SIG-M5 treated with dmso at 0.1 percent for 504 hours (cell line): ENCODE results near the gene CACNA1D.

Experiments
- DNase-seq: peaks from one replicate; lab custom pipeline; 2025; ENCODE audit not compliant: unreplicated experiment; lab: John Stamatoyannopoulos, UW

Gene CACNA1D

GRCh38 chr3:53740956-53741355, 246.5 kb downstream of the CACNA1D start:
- DNase-seq: no peak

DNA sequence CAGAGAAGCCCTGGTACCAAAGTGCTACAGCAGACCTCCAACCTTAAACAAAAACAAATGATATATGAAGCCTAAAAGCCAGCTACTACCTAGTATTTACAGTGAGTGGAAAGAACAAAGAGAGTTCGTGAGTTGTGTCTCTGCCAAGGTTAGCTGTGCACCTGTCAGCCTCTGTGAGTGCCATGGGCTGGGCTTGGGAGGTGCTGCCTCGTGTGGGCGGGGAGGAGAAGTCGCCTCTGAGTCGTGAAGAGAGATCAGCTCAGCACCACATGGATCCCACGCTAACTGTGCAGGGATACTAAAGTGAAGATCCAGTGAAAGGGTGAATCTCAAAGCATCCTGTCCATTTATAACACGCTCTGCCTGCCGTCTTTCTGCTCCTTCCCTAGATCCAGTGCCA, 249.9 kb downstream of the CACNA1D start:
- DNase-seq: no peak

DNA sequence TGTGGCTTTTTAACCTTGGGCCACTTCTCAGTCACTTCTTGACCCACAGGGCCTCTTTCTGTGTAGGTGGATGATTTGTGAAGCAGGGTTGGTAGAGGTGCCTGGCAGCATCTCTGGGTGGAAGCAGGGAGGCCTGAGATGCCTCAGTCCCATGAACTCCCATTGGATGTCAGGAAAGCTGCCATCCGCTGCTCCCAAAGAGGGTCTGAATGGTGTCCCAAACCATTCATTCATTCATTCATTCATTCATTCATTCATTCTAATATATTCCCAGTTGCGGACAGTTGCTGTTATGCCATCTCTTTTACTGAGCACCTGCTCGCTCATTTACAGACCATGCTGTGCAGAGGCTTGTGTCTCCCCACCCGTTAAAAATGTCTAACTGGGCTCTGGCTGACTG, 253.1 kb downstream of the CACNA1D start:
- DNase-seq: no peak

- DNase-seq: peak; percentile 87
Observed at GRCh38 chr3:53748512-53749271, 254.3 kb downstream of the CACNA1D start.

DNA sequence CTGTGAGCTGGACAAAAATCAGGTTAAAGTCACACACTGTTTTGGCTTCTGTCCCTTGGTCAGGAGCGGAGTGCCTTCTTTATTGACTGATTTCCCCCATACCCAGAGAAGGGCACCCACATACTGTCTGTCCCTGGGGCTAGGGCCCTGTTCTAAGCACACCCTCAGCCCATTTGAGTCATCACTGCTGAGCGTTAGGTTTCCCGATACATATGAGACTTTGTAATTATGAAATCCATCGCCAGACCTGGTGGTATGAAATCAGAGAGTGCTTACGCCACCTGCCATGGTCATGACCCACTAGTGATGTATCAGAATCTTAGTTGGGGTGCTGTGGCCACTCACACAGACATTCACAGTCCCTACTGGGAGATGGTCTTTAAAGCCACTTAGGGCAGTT, 255.0 kb downstream of the CACNA1D start:
- peak; percentile 17 for DNase-seq

GRCh38 chr3:53750253-53751210, 256.1 kb downstream of the CACNA1D start:
- no peak for DNase-seq

GRCh38 chr3:53753518-53754183, 259.2 kb downstream of the CACNA1D start:
- DNase-seq: no peak

GRCh38 chr3:53754325-53754724, 259.9 kb downstream of the CACNA1D start:
- no peak for DNase-seq

- DNase-seq: no peak
Observed at GRCh38 chr3:53758846-53759245, 264.4 kb downstream of the CACNA1D start.

DNA sequence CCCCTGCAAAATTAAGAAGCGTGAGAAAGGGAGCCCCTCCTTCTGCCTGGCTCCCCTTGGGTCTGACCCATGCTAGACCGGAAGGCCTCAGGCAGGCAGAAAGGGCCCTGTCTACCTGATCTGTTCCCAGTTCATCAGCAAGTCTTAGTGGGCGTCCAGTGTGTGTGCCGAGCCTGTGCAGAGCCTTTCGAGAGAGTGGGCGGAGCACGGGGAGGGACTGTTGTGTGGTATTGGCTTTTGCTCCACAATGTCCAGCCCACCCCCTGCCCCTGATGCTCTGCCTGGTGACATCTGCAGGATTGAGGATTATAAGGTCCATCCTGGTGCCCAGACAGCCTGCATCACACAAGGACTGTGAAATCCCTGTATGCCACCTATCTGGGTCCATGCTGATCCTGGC, 268.9 kb downstream of the CACNA1D start:
- no peak for DNase-seq

DNA sequence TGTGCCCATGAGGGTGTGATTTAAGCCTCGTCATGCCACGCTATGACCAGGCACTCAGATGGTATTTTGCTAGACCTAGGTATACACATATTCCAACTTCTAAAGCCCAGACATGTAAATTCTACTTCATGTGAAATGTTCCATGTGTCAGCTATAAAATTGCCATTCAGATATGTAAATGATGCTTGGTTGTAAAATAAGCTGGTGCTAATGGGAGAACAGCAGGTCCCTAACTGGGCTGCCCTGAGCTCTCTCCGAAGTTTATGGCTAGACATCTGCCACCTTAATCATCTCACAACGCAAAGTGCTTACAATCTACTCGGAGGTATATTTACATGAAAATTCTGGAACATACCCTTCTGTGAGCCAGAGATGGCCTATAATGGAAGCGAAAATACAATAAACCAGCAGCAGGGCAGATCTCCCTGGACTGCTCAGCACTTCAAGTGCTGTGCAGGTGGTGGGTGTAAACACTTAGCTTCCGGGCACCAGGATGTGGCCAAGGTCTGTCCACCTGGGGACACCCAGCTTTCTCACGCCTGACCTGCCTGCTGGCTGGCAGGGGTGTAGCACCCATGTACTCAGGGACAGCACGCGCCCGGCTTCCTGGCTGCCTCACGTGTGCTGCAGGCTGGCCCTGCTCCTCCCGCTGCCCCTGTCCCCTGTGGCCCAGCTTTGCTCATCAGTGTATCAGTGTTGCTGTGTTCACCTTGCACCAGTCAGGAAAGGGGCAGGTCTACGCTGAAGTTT, 269.8 kb downstream of the CACNA1D start:
- no peak for DNase-seq

DNA sequence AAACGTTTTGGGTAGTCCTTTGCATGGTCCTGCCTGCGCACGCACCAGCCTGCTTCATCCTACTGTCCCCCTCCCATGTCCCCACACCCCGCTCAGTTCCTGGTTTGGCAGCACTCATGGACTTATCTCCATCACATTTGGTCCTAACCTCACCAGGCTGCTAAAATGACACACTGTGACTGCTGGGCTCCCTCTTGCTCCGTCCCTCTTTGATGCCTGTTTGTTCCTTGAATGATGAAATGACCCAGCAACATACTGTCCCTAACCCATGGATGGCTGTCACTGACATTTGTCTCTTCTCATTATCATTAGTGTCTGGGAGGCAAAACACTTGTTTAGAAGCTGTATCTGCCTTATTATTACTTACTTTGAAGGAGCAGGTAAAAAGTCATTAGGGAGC, 271.3 kb downstream of the CACNA1D start:
- DNase-seq: no peak

- DNase-seq: no peak
Observed at GRCh38 chr3:53766706-53767105, 272.3 kb downstream of the CACNA1D start.

- DNase-seq: no peak
Observed at GRCh38 chr3:53768478-53769459, 274.4 kb downstream of the CACNA1D start.

DNA sequence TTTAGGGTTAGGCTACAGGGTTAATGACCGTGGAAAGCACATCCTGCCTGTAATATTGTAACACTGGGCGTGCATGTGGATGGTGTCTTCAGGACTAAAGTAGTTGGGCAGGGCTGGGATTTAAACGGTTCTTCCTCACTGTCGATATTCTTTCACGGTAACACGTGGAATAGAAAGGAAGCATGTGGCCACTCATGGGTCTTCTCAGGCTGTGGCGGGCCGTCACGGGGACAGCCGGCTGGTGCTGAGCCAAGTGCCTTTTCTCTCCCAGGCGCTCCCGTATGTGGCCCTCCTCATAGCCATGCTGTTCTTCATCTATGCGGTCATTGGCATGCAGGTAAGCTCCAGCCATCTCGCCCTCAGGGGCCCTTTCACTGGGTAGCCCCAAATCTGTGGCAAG, 278.2 kb downstream of the CACNA1D start:
- DNase-seq: no peak

DNA sequence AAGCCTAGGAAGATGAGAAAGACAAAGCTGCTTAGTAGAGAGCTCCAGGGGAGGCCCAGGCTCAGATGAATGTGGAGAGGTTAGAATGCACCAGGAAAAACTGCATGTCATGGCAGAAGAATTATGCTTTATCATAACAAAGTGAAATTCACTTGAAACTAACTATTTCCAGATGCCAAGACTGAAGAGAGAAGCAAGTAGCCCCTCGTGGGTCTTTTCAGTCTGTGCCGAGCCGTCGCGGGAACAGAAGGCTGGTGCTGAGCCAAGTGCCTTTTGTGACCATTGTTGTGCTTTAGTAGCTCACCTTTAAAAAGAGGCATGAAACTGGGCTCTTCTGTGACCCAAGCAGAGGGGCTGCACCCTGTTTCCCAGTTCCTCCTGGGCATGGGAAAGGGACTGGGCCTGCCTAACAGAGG, 278.6 kb downstream of the CACNA1D start:
- no peak for DNase-seq

GRCh38 chr3:53773611-53774368, 279.4 kb downstream of the CACNA1D start:
- DNase-seq: no peak

- no peak for DNase-seq
Observed at GRCh38 chr3:53774414-53774813, 280.0 kb downstream of the CACNA1D start.

- DNase-seq: no peak
Observed at GRCh38 chr3:53775018-53775417, 280.6 kb downstream of the CACNA1D start.
